Fibroblast of gingiva (primary cell): ENCODE results near the gene THEM4.
A peak's percentile ranks its signal among the peaks of the same experiment; 100 is the strongest.

Source experiments
- DNase-seq: peaks from one replicate; pipeline ENCODE4 v3.0.0-alpha.2; 2011; ENCODE audit warnings: low read depth

Gene THEM4

GRCh38 chr1:151837884-151838221 is 71.5 kb downstream of the THEM4 start:
- DNase-seq, result no peak

DNA sequence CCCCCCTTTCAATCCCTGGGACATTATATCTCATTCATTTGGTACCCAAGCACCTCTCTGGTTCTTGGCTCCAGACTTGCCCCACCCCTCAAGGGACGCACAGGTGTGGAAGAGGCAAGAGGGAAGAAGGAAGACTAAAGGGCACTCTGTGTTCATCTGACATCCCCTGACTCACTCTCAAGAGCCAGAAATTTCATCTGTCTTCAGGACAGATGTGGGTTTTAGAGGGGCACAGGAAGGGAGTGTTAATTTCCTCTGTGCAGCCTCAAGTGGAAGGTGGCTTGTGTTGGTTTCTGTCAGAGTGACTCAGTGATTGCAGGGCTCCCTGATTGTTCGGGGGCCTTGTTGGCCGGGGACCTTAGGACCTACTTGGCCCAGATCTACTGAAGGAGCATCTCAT is 72.1 kb downstream of the THEM4 start:
- DNase-seq, result no peak

DNA sequence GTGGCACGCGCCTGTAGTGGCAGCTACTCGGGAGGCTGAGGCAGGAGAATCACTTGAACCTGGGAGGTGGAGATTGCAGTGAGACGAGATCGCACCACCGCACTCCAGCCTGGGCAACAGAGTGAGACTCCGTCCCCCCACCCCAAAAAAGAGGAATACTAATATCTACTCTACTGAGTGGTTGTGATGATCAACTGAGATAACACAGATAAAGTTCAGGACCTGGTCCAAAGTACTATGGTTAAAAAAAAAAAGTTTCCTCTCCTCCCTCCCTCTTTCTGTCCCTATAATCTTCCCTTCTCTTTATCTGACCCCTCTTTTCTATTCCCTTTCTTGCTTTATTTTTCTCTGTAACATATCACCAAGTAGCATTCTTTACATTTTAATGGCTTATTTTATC is 73.7 kb downstream of the THEM4 start:
- no peak for DNase-seq

DNA sequence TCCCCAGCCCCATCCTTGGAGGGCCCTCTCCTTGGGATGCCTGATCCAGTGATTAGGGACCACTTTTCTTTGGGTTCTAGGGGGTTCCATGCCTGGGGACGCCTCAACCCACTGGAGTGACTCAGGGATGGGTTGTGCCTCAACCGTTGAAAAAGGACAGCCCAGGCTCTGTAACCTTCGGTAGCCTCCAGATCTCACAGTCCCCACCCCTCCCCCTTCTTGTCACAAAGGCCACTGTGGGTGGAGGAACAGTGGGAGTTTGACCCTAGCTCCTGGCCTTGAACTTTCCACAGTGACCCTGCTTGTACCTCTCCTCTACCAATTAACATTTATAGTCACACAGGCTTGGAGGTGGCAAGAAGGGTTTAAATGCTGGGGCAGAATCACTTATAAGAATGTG is 75.1 kb downstream of the THEM4 start:
- no peak for DNase-seq

GRCh38 chr1:151833172-151833900 is 76.0 kb downstream of the THEM4 start:
- no peak for DNase-seq

- DNase-seq, result peak; percentile 81
Observed at GRCh38 chr1:151832318-151832980, 76.9 kb downstream of the THEM4 start.

DNA sequence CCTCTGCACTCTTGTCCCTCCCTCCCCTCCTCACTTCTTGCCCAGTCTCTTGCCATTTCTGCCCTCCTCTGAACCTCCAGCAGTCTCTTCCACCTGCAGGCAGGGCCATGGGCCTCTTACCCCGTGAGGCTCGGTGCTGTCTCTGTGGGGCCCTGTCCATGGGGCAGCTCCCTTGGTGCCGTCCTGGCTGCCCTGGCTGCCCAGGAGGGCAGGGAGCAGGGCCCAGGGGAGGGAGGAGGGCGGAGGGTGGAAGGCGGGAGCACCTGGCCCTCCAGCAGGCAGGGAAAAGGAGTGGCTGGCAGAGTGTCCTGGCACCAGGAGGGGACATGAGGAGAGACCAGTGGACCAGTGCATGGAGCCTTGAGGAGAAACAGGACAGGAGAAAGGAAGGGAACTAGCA is 77.7 kb downstream of the THEM4 start, which contains the start of gene RORC:
RORC (minus strand) TSS at position 198 of the 400 bp plus-strand sequence; CDS start at position 160, 38 bp downstream.
- no peak for DNase-seq

DNA sequence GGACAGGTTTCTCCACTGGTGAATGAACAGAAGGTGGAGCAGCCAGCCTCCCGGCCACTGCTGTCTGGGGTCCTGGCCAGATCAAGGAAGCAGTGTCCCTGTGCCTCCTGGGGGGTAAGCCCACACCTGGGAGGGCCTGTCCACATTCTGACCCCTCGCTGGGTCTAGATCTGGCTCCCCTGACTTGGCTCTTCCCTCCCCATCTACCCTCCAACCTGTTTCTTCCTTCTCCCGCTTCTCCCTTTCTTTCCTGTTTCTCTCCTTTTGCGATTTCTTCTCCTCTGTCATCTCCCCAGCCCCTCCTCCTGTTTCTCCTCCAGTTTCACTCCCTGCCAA is 78.1 kb downstream of the THEM4 start:
- no peak for DNase-seq

DNA sequence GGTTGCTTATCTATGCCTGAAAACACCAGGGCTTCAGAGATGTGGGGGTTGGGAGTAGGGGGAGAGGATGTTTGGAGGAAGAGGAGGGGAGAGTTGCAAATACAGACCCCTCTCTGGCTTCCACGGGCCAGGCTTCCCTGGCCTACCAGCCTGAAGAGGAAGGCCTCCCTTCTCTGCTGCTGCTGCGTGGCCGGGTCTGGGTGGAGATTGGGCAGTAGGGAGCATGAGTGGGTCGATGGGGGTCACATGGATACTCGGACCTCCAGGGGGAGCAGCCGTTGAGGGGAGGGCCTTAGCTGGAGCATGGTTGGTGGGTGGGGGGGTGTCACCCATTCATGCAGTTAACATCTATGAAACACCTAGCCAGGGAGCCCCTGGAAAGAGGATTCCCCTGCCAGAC is 79.3 kb downstream of the THEM4 start:
- DNase-seq, result no peak

GRCh38 chr1:151829352-151830046 is 79.8 kb downstream of the THEM4 start:
- no peak for DNase-seq

- no peak for DNase-seq
Observed at GRCh38 chr1:151828921-151829320, 80.4 kb downstream of the THEM4 start.

GRCh38 chr1:151827853-151828252 is 81.5 kb downstream of the THEM4 start:
- DNase-seq, result no peak

DNA sequence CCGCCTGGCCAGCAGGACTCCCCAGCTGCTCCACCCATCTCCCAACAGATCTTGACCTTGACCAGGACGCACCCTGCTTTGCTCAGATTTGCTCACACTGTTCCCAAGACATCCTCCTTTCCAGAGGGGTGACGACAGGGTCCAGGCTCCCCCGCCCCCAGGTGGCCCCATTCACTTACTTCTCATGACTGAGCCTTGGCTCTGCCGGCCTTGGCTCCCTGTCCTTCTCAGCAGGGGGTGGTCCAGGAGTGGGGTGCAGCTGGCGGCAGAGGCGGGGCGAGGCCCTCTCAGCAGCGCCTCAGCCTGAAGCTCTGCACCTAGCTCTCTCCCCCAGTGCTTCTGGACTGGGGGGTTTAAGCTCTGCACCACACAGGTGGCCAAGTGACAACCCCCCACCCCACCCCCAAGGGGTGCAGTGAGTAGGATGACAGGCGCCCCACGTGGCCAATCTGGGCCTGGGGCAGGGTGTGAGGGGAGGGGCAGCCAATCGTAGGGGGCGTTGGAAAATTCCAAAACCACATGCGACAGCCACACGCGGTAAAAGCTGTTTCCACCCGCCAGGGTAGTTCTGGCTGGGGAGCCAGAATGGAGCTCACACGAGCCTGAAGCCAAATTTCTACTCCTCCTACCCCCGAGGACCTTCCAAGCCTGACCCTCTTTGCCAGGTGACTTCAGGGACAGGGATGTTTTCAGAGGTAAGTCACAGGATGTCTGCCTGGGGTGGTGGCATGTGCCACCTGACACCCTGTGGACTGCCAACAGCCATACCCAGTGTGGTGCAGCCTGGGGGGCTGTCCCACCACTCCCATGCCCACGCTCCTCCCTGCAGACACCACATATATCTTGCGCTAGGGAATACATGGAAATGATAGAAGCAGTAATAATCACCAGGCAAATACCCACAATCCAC is 83.3 kb downstream of the THEM4 start:
- no peak for DNase-seq

GRCh38 chr1:151825204-151825603 is 84.1 kb downstream of the THEM4 start:
- no peak for DNase-seq
